Kidney (tissue), 14 donors: ENCODE measurements around the gene ERMN. TPM values are rescaled to one million over a fixed set of nuclear protein-coding genes. Genes with fewer than 3 reads are reported as not detected.

Experiments used
- DNase-seq, 5 donors: peaks; one replicate each; pipeline ENCODE4 v3.0.0-alpha.2; 2013 to 2020
- FAIRE-seq: peaks from 2 replicates; lab custom pipeline; 2012; peaks lifted over from hg19 to GRCh38; lab: Jason Lieb, UNC
- H3K27ac ChIP-seq, 2 donors: one replicate each; pipeline ENCODE4 v1.7.0; 2013; ENCODE audit warnings: low read depth in 2 of 2, low read length in 2 of 2, inconsistent platforms in 1 of 2
- H3K27me3 ChIP-seq: one replicate; pipeline ENCODE4 v1.7.1; 2013; ENCODE audit warnings: low read length, inconsistent platforms; ENCODE audit not compliant: control insufficient read depth, insufficient read depth
- H3K36me3 ChIP-seq, 3 donors: one replicate each; pipeline versions ENCODE4 v1.7.0 to v1.7.1; 2013; ENCODE audit warnings: low read length in 3 of 3, control low read depth in 1 of 3, inconsistent platforms in 1 of 3; ENCODE audit not compliant: insufficient read depth in 3 of 3, control insufficient read depth in 2 of 3
- H3K4me1 ChIP-seq, 3 donors: one replicate each; pipeline versions ENCODE4 v1.7.0 to v1.7.1; 2013; ENCODE audit warnings: low read length in 3 of 3, inconsistent platforms in 1 of 3, low read depth in 1 of 3; ENCODE audit not compliant: control insufficient read depth in 2 of 3, insufficient read depth in 2 of 3
- H3K4me3 ChIP-seq, 3 donors: one replicate each; pipeline versions ENCODE4 v1.7.0 to v1.8.1; 2013; ENCODE audit warnings: low read length in 3 of 3, control low read depth in 1 of 3, inconsistent platforms in 1 of 3
- H3K9ac ChIP-seq, 3 donors: one replicate each; pipeline versions ENCODE4 v1.7.0 to v1.7.1; 2013; ENCODE audit warnings: low read length in 3 of 3, control low read depth in 1 of 3, inconsistent platforms in 1 of 3
- H3K9me3 ChIP-seq, 3 donors: one replicate each; pipeline versions ENCODE4 v1.7.0 to v1.7.1; 2013; ENCODE audit warnings: low read length in 3 of 3, control low read depth in 1 of 3, inconsistent platforms in 1 of 3; ENCODE audit not compliant: control insufficient read depth in 2 of 3, insufficient read depth in 1 of 3
- CTCF ChIP-seq: IDR thresholded peaks from 3 replicates; pipeline ENCODE4 v1.5.1; 2012; ENCODE audit warnings: mild to moderate bottlenecking, moderate library complexity, borderline replicate concordance; ENCODE audit not compliant: insufficient read depth; ENCODE audit errors: extremely low read depth
- intact Hi-C: fragments of 100-400 bp; cut with DNase I; formaldehyde crosslinking; loops from one replicate; pipeline ENCODE4 v1.11.1; 2022
- polyA plus RNA-seq: library from polyadenylated mRNA; stranded (reverse); fragments of 350-450 nt; fragmentation: Illumina TruSeq; extraction: RNeasy Lipid Tissue Mini Kit (QIAGEN cat#74804); gene quantifications from one replicate; pipeline ENCODE4 v1.2.3, GENCODE V29; 2014; ENCODE audit warnings: low read depth, low replicate concordance; ENCODE audit not compliant: insufficient read depth
- total RNA-seq: library from RNA; stranded (reverse); fragmentation: NEBNext Ultra II Directional; extraction: Animal tissue kit (Norgen Biotek cat#: 25700); gene quantifications from one replicate; pipeline ENCODE4 v1.2.1, GENCODE V29; 2021
- donor health status: control.
- donor health status: control.
- donor health status: control.
- donor health status: control.
- donor health status: control.
- donor health status: DM: yes; HTN: yes; CAD: no.
- donor health status: Normal renal cell carcinoma (clear cell type).

Gene ERMN
- total and polyA plus RNA-seq, 2 donors from 2014 or later: 0.11 to 1.6 TPM

- Histone ChIP-seq H3K27ac (no peak overlapping the region), H3K9me3 (no peaks in the 10 kb centered on the region), H3K36me3 (no peaks in the 10 kb centered on the region), H3K4me1 (no peaks in the 10 kb centered on the region), H3K4me3 (no peak overlapping the region), H3K27me3 (no peaks in the 10 kb centered on the region), H3K9ac (no peak overlapping the region)
- DNase-seq (peak in 2 of 5 donors; percentile 9 to 18), FAIRE-seq (no peak)
- intact Hi-C loops: no loop called here
- TF ChIP-seq CTCF: no peak
These were observed 34.6 kb downstream of the ERMN start for GRCh38 chr2:157291018-157291417.

- no peaks in the 10 kb centered on the region for H3K9me3 ChIP-seq
- DNase-seq (no peak), FAIRE-seq (no peak)
- no peak for TF ChIP-seq CTCF
- H3K27ac ChIP-seq: no peak overlapping the region
- no peak overlapping the region for H3K9ac ChIP-seq
- no peaks in the 10 kb centered on the region for H3K4me1 ChIP-seq
- H3K36me3 ChIP-seq: no peaks in the 10 kb centered on the region
- intact Hi-C loops: no loop called here
- H3K27me3 ChIP-seq: no peaks in the 10 kb centered on the region
- no peak overlapping the region for H3K4me3 ChIP-seq
These were observed 35.1 kb downstream of the ERMN start for GRCh38 chr2:157290525-157290924.

GRCh38 chr2:157287160-157287559 is 38.5 kb downstream of the ERMN start:
- Histone ChIP-seq H3K4me1 (no peaks in the 10 kb centered on the region), H3K27me3 (no peaks in the 10 kb centered on the region), H3K36me3 (no peaks in the 10 kb centered on the region), H3K27ac (no peak overlapping the region), H3K9ac (no peak overlapping the region), H3K9me3 (no peaks in the 10 kb centered on the region), H3K4me3 (no peak overlapping the region)
- no peak for TF ChIP-seq CTCF
- no peak for DNase-seq
- no peak for FAIRE-seq
- intact Hi-C loops: no loop called here

- no peak overlapping the region for H3K4me3 ChIP-seq
These were observed 42.2 kb downstream of the ERMN start for GRCh38 chr2:157283468-157283867.

More at GRCh38 chr2:157283468-157283867, 42.2 kb downstream of the ERMN start:
- intact Hi-C loops: no loop called here
- Histone ChIP-seq H3K36me3 (no peaks in the 10 kb centered on the region), H3K9ac (no peak overlapping the region), H3K27ac (no peak overlapping the region), H3K27me3 (no peaks in the 10 kb centered on the region), H3K4me1 (no peaks in the 10 kb centered on the region), H3K9me3 (no peaks in the 10 kb centered on the region)
- FAIRE-seq (no peak), DNase-seq (no peak)
- TF ChIP-seq CTCF: no peak
